22Rv1 (cell line): ENCODE measurements around the gene ARSG.

Experiments
- CTCF ChIP-seq: fragments of 450-650 bp; IDR thresholded peaks from 2 replicates; pipeline ENCODE4 v1.5.1; 2017; ENCODE audit warnings: mild to moderate bottlenecking
- ZFX ChIP-seq: fragments of 450-650 bp; IDR thresholded peaks from 2 replicates; pipeline ENCODE4 v1.6.1; 2017; ENCODE audit warnings: antibody characterized with exemption, borderline replicate concordance

- TF ChIP-seq CTCF (no peak), ZFX (no peak)
Observed at GRCh38 chr17:68310152-68310551, 18.9 kb downstream of the ARSG start.
